Activated naive CD4-positive, alpha-beta T cell treated with anti-CD3 and anti-CD28 coated beads for 36 hours (primary cell): Measurements from ENCODE around the gene SMAP1. TPM values are rescaled to one million over a fixed set of nuclear protein-coding genes. Genes with fewer than 3 reads are reported as not detected.
"Not testable (repeated sequence)": the region's sequence is repeated elsewhere in the genome, so short reads cannot be mapped to it uniquely, and the experiment has no call there.

Experiments
- CTCF ChIA-PET: fragments of 350-600 bp; sonication (Branson Sonifier 250); formaldehyde crosslinking; loops from one replicate; lab custom pipeline; 2021; ENCODE audit warnings: antibody characterized with exemption; lab: Charles Lee
- DNase-seq: peaks from one replicate; pipeline ENCODE4 v3.0.0-alpha.2; 2020
- H3K27ac Mint-ChIP-seq: one replicate; pipeline ENCODE4 v1.8.0; 2021; ENCODE audit warnings: mild to moderate bottlenecking, mixed read lengths
- H3K27me3 Mint-ChIP-seq: one replicate; pipeline ENCODE4 v1.8.0; 2021; ENCODE audit warnings: low read depth, mixed read lengths
- H3K36me3 Mint-ChIP-seq: one replicate; pipeline ENCODE4 v1.8.0; 2021; ENCODE audit warnings: low read depth, mixed read lengths
- H3K4me1 Mint-ChIP-seq: one replicate; pipeline ENCODE4 v1.8.0; 2021; ENCODE audit warnings: low read depth, mixed read lengths
- H3K4me3 Mint-ChIP-seq: one replicate; pipeline ENCODE4 v1.8.0; 2021; ENCODE audit warnings: mild to moderate bottlenecking, moderate library complexity, mixed read lengths
- H3K9me3 Mint-ChIP-seq: one replicate; pipeline ENCODE4 v1.8.0; 2021; ENCODE audit warnings: mixed read lengths
- intact Hi-C: fragments of 100-400 bp; cut with micrococcal nuclease; formaldehyde crosslinking; loops from one replicate; pipeline ENCODE4 v1.15.1; 2023
- total RNA-seq, 2 experiments: library from RNA; stranded (reverse); gene quantifications; one replicate each; pipeline ENCODE4 v1.2.3, GENCODE V29; 2021

SMAP1 gene
- total RNA-seq, 2 experiments from 2014 or later: 15.8 to 16.1 TPM

GRCh38 chr6:70714716-70715257 is 47.1 kb downstream of the SMAP1 start:
- CTCF ChIA-PET: interaction anchor here (1.2 kb wide), 1 partner anchor 169 kb away, joined by 5 read pairs; no protein-coding TSS in a partner anchor
- Mint-ChIP-seq H3K4me3 (no peak overlapping the region), H3K27me3 (no peaks in the 10 kb centered on the region), H3K27ac (no peak overlapping the region), H3K9me3 (peaks cover 22% of the 10 kb centered on the region), H3K36me3 (peaks cover 9% of the 10 kb centered on the region), H3K4me1 (peaks cover 44% of the 10 kb centered on the region)
- DNase-seq: no peak
- intact Hi-C loops: loop anchor here (10.0 kb wide), 1 partner anchor 570 kb away; the partner anchor contains the start of gene OGFRL1

- Mint-ChIP-seq H3K27ac (peak overlapping the region; percentile 29), H3K4me1 (peaks cover 44% of the 10 kb centered on the region), H3K36me3 (peaks cover 14% of the 10 kb centered on the region), H3K9me3 (peaks cover 24% of the 10 kb centered on the region), H3K27me3 (no peaks in the 10 kb centered on the region), H3K4me3 (no peak overlapping the region)
- intact Hi-C loops: loop anchor here (1.0 to 10.0 kb wide), 3 partner anchors 9 to 568 kb away; partner anchors contain the start of gene OGFRL1
- CTCF ChIA-PET: interaction anchor here (0.6 to 2.4 kb wide), 7 partner anchors 10 to 167 kb away, joined by 3 to 11 read pairs (median 3); no protein-coding TSS in a partner anchor
- DNase-seq: peak; percentile 22
Observed at GRCh38 chr6:70717038-70717801, 49.5 kb downstream of the SMAP1 start.

- Mint-ChIP-seq H3K4me1 (peaks cover 33% of the 10 kb centered on the region), H3K9me3 (peaks cover 2% of the 10 kb centered on the region), H3K36me3 (peaks cover 12% of the 10 kb centered on the region), H3K4me3 (peak overlapping the region; percentile 45), H3K27me3 (no peaks in the 10 kb centered on the region), H3K27ac (peak overlapping the region; percentile 84)
- intact Hi-C loops: loop anchor here (1.0 to 2.0 kb wide), 2 partner anchors 14 to 16 kb away; no protein-coding TSS in a partner anchor
- CTCF ChIA-PET: no interaction called here
- no peak for DNase-seq
Observed at GRCh38 chr6:70724524-70724923, 56.8 kb downstream of the SMAP1 start.

GRCh38 chr6:70725817-70726415 is 58.2 kb downstream of the SMAP1 start:
- peaks cover 12% of the 10 kb centered on the region for H3K36me3 Mint-ChIP-seq
- H3K27ac Mint-ChIP-seq: no peak overlapping the region
- H3K4me3 Mint-ChIP-seq: no peak overlapping the region
- intact Hi-C loops: loop anchor here (1.0 to 2.0 kb wide), 2 partner anchors 9 to 17 kb away; no protein-coding TSS in a partner anchor
- H3K9me3 Mint-ChIP-seq: peaks cover 2% of the 10 kb centered on the region
- CTCF ChIA-PET: interaction anchor here (0.7 to 1.8 kb wide), 3 partner anchors 17 to 158 kb away, joined by 3 to 6 read pairs (median 4); no protein-coding TSS in a partner anchor
- H3K27me3 Mint-ChIP-seq: no peaks in the 10 kb centered on the region
- no peak for DNase-seq
- peaks cover 41% of the 10 kb centered on the region for H3K4me1 Mint-ChIP-seq

- intact Hi-C loops: no loop called here
- Mint-ChIP-seq H3K36me3 (peaks cover 29% of the 10 kb centered on the region), H3K27me3 (no peaks in the 10 kb centered on the region), H3K27ac (no peak overlapping the region), H3K4me1 (peaks cover 44% of the 10 kb centered on the region), H3K9me3 (no peaks in the 10 kb centered on the region), H3K4me3 (no peak overlapping the region)
- DNase-seq: no peak
- CTCF ChIA-PET: no interaction called here
Observed at GRCh38 chr6:70734381-70734780, 66.7 kb downstream of the SMAP1 start.

- intact Hi-C loops: no loop called here
- no peak for DNase-seq
- Mint-ChIP-seq H3K27ac (no peak overlapping the region), H3K9me3 (no peaks in the 10 kb centered on the region), H3K36me3 (peaks cover 30% of the 10 kb centered on the region), H3K27me3 (no peaks in the 10 kb centered on the region), H3K4me1 (peaks cover 38% of the 10 kb centered on the region), H3K4me3 (no peak overlapping the region)
- CTCF ChIA-PET: no interaction called here
Observed at GRCh38 chr6:70734979-70735378, 67.3 kb downstream of the SMAP1 start.

- peaks cover 39% of the 10 kb centered on the region for H3K4me1 Mint-ChIP-seq
- CTCF ChIA-PET: no interaction called here
- no peaks in the 10 kb centered on the region for H3K9me3 Mint-ChIP-seq
- DNase-seq: no peak
- H3K27me3 Mint-ChIP-seq: no peaks in the 10 kb centered on the region
- no peak overlapping the region for H3K27ac Mint-ChIP-seq
- H3K36me3 Mint-ChIP-seq: peaks cover 34% of the 10 kb centered on the region
- intact Hi-C loops: no loop called here
- no peak overlapping the region for H3K4me3 Mint-ChIP-seq
Observed at GRCh38 chr6:70735513-70735912, 67.8 kb downstream of the SMAP1 start.

- DNase-seq: no peak
- Mint-ChIP-seq H3K4me3 (no peak overlapping the region), H3K36me3 (peaks cover 51% of the 10 kb centered on the region), H3K27me3 (no peaks in the 10 kb centered on the region), H3K9me3 (peaks cover 12% of the 10 kb centered on the region), H3K27ac (peak overlapping the region; percentile 38), H3K4me1 (peaks cover 40% of the 10 kb centered on the region)
- intact Hi-C loops: loop anchor here (1.0 to 2.0 kb wide), 3 partner anchors 14 to 323 kb away; no protein-coding TSS in a partner anchor
- CTCF ChIA-PET: no interaction called here
Observed at GRCh38 chr6:70738028-70738427, 70.3 kb downstream of the SMAP1 start.

- no peak for DNase-seq
- no peak overlapping the region for H3K27ac Mint-ChIP-seq
- H3K4me1 Mint-ChIP-seq: peaks cover 35% of the 10 kb centered on the region
- intact Hi-C loops: loop anchor here (2.0 kb wide), 1 partner anchor 325 kb away; no protein-coding TSS in a partner anchor
- peaks cover 13% of the 10 kb centered on the region for H3K9me3 Mint-ChIP-seq
- CTCF ChIA-PET: interaction anchor here (2.0 kb wide), 1 partner anchor 145 kb away, joined by 9 read pairs; no protein-coding TSS in a partner anchor
- peaks cover 50% of the 10 kb centered on the region for H3K36me3 Mint-ChIP-seq
- no peak overlapping the region for H3K4me3 Mint-ChIP-seq
- no peaks in the 10 kb centered on the region for H3K27me3 Mint-ChIP-seq
Observed at GRCh38 chr6:70739534-70739933, 71.9 kb downstream of the SMAP1 start.

- H3K4me3 Mint-ChIP-seq, H3K27me3 Mint-ChIP-seq: not testable (repeated sequence)
- peak; percentile 50 for DNase-seq
- Mint-ChIP-seq H3K4me1 (peaks cover 35% of the 10 kb centered on the region), H3K9me3 (peaks cover 18% of the 10 kb centered on the region), H3K36me3 (peaks cover 52% of the 10 kb centered on the region), H3K27ac (peak overlapping the region; percentile 56)
- intact Hi-C loops: loop anchor here (2.0 to 5.0 kb wide), 3 partner anchors 32 to 173 kb away; partner anchors contain the start of gene SDHAF4
- CTCF ChIA-PET: interaction anchor here (0.9 to 2.0 kb wide), 2 partner anchors 36 to 144 kb away, joined by 3 to 9 read pairs; no protein-coding TSS in a partner anchor
Observed at GRCh38 chr6:70740746-70741145, 73.1 kb downstream of the SMAP1 start.

- H3K27ac Mint-ChIP-seq, CTCF ChIA-PET, H3K27me3 Mint-ChIP-seq, DNase-seq, H3K4me3 Mint-ChIP-seq: not testable (repeated sequence)
- Mint-ChIP-seq H3K36me3 (peaks cover 55% of the 10 kb centered on the region), H3K4me1 (peaks cover 35% of the 10 kb centered on the region), H3K9me3 (peaks cover 18% of the 10 kb centered on the region)
- intact Hi-C loops: loop anchor here (5.0 kb wide), 1 partner anchor 175 kb away; the partner anchor contains the start of gene SDHAF4
Observed at GRCh38 chr6:70742462-70742861, 74.8 kb downstream of the SMAP1 start.
